GM12892 (cell line): Measurements from ENCODE around the gene MID2.

Experiments
- POLR2AphosphoS5 ChIP-seq: IDR thresholded peaks from 2 replicates; pipeline ENCODE4 v1.6.1; 2011; ENCODE audit warnings: low read depth, low read length, control low read depth
- TAF1 ChIP-seq: IDR thresholded peaks from 2 replicates; pipeline ENCODE4 v1.6.1; 2011; ENCODE audit warnings: low read depth, mild to moderate bottlenecking, control low read depth, low read length, borderline replicate concordance

DNA sequence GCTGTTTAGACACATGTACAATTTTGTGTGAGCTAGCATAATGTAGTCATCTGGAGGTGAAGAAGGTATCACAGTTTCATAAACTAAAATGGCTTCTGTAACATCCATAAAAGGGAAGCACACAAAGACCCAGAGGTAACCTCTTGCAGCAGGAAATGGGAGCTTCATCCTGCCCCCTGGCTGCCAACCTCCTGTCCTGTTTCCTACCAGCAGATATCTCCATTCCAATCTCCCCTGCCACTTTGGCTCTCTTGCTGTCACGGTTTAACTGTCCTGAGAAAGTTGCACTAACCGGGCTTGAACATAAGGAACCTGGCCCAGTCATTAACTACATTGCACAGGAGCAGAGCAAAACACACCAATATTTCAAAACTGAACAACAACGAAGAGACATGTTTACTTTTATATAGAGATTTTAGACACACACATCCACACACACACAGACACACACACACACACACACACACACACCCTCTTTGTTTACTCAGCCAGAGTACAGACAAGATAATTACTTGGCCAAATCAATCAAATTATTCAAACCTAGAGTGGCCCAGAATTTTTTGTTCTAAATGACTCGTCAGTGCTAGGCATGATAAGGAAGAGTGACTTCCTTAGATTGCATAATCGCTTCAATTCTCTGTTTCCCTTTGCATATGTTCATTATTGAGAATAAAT lies 24.2 kb downstream of the MID2 start:
- TF ChIP-seq POLR2AphosphoS5 (no peak), TAF1 (no peak)
